CD14-positive monocyte (primary cell): Measurements from ENCODE around the gene COPS3. TPM values are rescaled to one million over a fixed set of nuclear protein-coding genes. Genes with fewer than 3 reads are reported as not detected.

Source experiments
- DNase-seq, 3 donors: peaks; one replicate each; pipeline ENCODE4 v3.0.0-alpha.2; 2011 to 2022
- H2AFZ ChIP-seq: 2 replicates; pipeline ENCODE4 v1.6.0; 2012; ENCODE audit warnings: mild to moderate bottlenecking, low read depth, low read length, inconsistent platforms; ENCODE audit not compliant: insufficient read depth, poor library complexity, severe bottlenecking
- H3K27ac ChIP-seq, 2 donors: 1 replicate in 1 of 2; 2 replicates in 1 of 2; pipeline ENCODE4 v1.5.1; 2012 to 2013; ENCODE audit warnings: low read length in 2 of 2, control low read depth in 1 of 2, inconsistent platforms in 1 of 2, low read depth in 1 of 2, mild to moderate bottlenecking in 1 of 2
- H3K27me3 ChIP-seq, 2 donors: one replicate each; pipeline versions ENCODE4 v1.6.0 to v1.6.1; 2011 to 2013; ENCODE audit warnings: low read length in 2 of 2; ENCODE audit not compliant: control insufficient read depth in 2 of 2, insufficient read depth in 2 of 2
- H3K36me3 ChIP-seq, 2 donors: replicated peaks in 1 of 2; 1 replicate in 1 of 2; 2 replicates in 1 of 2; pipeline versions ENCODE4 v1.5.1 to v1.6.1; 2012 to 2013; ENCODE audit warnings: low read length in 2 of 2, control low read depth in 1 of 2, inconsistent platforms in 1 of 2, mild to moderate bottlenecking in 1 of 2; ENCODE audit not compliant: insufficient read depth in 2 of 2, control insufficient read depth in 1 of 2
- H3K4me1 ChIP-seq, 2 donors: 1 replicate in 1 of 2; 2 replicates in 1 of 2; pipeline versions ENCODE4 v1.5.1 to v1.6.1; 2012 to 2013; ENCODE audit warnings: low read length in 2 of 2, control low read depth in 1 of 2, inconsistent platforms in 1 of 2, mild to moderate bottlenecking in 1 of 2, moderate library complexity in 1 of 2; ENCODE audit not compliant: insufficient read depth in 2 of 2, control insufficient read depth in 1 of 2
- H3K4me2 ChIP-seq: replicated peaks from 2 replicates; pipeline ENCODE3; 2012; ENCODE audit warnings: low read length, moderate library complexity, mild to moderate bottlenecking; ENCODE audit not compliant: poor library complexity, severe bottlenecking; ENCODE audit errors: extremely low read depth
- H3K4me3 ChIP-seq, 3 experiments: fragments of 200-600 bp in 1 of 3; sonication (generic) in 1 of 3; replicated peaks in 1 of 3; 1 replicate in 2 of 3; 2 replicates in 1 of 3; pipeline ENCODE4 v1.5.1; 2011 to 2013; ENCODE audit warnings: low read length in 3 of 3, mild to moderate bottlenecking in 3 of 3, control low read depth in 2 of 3, low read depth in 2 of 3, inconsistent platforms in 1 of 3, moderate library complexity in 1 of 3
- H3K79me2 ChIP-seq: 2 replicates; pipeline ENCODE4 v1.6.0; 2012; ENCODE audit warnings: mild to moderate bottlenecking, control low read depth, inconsistent platforms, low read length, moderate library complexity; ENCODE audit not compliant: insufficient read depth
- H3K9ac ChIP-seq: 2 replicates; pipeline ENCODE4 v1.6.0; 2017; ENCODE audit warnings: low read length, mild to moderate bottlenecking; ENCODE audit not compliant: insufficient read depth, poor library complexity, severe bottlenecking
- H3K9me3 ChIP-seq, 2 donors: replicated peaks in 1 of 2; 1 replicate in 1 of 2; 2 replicates in 1 of 2; pipeline versions ENCODE4 v1.5.1 to v1.6.1; 2012 to 2013; ENCODE audit warnings: low read length in 2 of 2, control low read depth in 1 of 2; ENCODE audit not compliant: control insufficient read depth in 1 of 2, insufficient read depth in 1 of 2
- H4K20me1 ChIP-seq: 2 replicates; pipeline ENCODE4 v1.6.0; 2012; ENCODE audit warnings: mild to moderate bottlenecking, low read length, control low read depth, moderate library complexity; ENCODE audit not compliant: insufficient read depth
- H3K27ac Mint-ChIP-seq, 7 donors: one replicate each; pipeline ENCODE4 v1.8.0; 2020; ENCODE audit warnings: mild to moderate bottlenecking in 7 of 7, mixed read lengths in 7 of 7, moderate library complexity in 6 of 7, inconsistent platforms in 2 of 7
- H3K27me3 Mint-ChIP-seq, 3 donors: one replicate each; pipeline ENCODE4 v1.8.0; 2021 to 2022; ENCODE audit warnings: low read depth in 3 of 3, mild to moderate bottlenecking in 3 of 3, mixed read lengths in 3 of 3, moderate library complexity in 3 of 3, inconsistent platforms in 1 of 3
- H3K36me3 Mint-ChIP-seq, 2 donors: one replicate each; pipeline ENCODE4 v1.8.0; 2020; ENCODE audit warnings: mixed read lengths in 2 of 2, inconsistent platforms in 1 of 2, mild to moderate bottlenecking in 1 of 2
- H3K4me1 Mint-ChIP-seq: one replicate; pipeline ENCODE4 v1.8.0; 2020; ENCODE audit warnings: mild to moderate bottlenecking, mixed read lengths
- H3K4me3 Mint-ChIP-seq, 2 donors: one replicate each; pipeline ENCODE4 v1.8.0; 2020; ENCODE audit warnings: mild to moderate bottlenecking in 2 of 2, mixed read lengths in 2 of 2, moderate library complexity in 1 of 2
- H3K9me3 Mint-ChIP-seq, 7 donors: one replicate each; pipeline ENCODE4 v1.8.0; 2020 to 2022; ENCODE audit warnings: mixed read lengths in 7 of 7, mild to moderate bottlenecking in 6 of 7, moderate library complexity in 6 of 7, inconsistent platforms in 2 of 7
- WGBS: methylation state at CpG from one replicate; pipeline ENCODE4 v1.1.5; 2013; ENCODE audit warnings: missing lambda C conversion rate; ENCODE audit not compliant: insufficient coverage; 5-methylcytosine and 5-hydroxymethylcytosine counted together
- intact Hi-C, 2 donors: fragments of 100-400 bp; cut with micrococcal nuclease; formaldehyde crosslinking; loops; one replicate each; pipeline versions ENCODE4 v1.15.0 to v1.15.1; 2023
- polyA plus RNA-seq, 3 donors: library from polyadenylated mRNA; depleted of rRNA in 1 of 3; unstranded in 2 of 3; stranded (reverse) in 1 of 3; fragments of 300-500 nt in 2 of 3; fragments of >200 nt in 1 of 3; fragmentation: Illumina TruSeq in 2 of 3; gene quantifications; 1 replicate in 2 of 3; 2 replicates in 1 of 3; pipeline ENCODE4 v1.2.3, GENCODE V29; 2012 to 2021
- TF ChIP-seq, protein P1 (sequence below): fragments of 200-600 bp; IDR thresholded peaks from one replicate; pipeline ENCODE4 v1.8.0; 2022; ENCODE audit warnings: antibody characterized with exemption, mild to moderate bottlenecking

Gene COPS3
- polyA plus RNA-seq, 3 donors: 47.6 to 122 (median 117) TPM

DNA sequence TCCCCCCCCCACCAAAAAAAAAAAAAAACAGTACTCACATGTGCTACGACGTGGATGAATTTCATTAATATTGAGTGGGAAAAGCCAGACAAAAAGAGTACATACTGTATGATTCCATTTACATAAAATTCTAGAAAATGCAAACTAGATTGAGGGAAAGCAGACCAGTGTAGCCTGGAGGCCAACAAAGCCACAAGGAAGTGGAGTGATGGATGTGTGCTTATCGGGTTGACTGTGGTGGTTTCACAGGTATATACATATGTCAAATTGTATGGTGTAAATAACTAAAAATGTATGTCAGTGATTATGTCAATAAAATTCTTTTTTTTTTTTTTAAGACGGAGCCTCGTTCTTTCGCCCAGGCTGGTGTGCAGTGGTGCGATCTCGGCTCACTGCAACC lies 73.0 kb downstream of the COPS3 start:
- Mint-ChIP-seq H3K4me3 (no peak overlapping the region), H3K27ac (peak overlapping the region in 1 of 7 donors; percentile 25)

DNA sequence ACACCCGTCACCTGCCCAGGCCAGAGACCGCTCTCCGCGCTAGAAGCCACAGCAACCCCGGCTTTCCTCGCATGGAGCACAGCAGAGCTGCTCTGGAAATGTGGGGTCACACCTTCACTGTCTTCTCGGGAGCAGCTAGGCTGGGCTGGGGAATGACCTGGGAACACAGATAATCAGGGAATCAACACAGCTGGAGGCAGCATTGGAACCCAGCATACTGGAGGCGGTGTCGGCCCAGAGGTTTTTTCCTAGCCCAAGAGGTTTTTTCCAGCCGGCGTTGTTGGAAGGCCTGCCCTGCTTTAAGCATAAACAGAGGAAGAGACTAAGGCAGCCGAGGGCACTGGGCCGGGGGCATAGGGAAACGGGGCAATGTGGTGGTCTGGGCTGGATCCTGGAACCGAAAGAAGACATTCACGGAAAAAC lies 74.1 kb downstream of the COPS3 start:
- no peak overlapping the region for H3K27ac ChIP-seq
- H3K4me2 ChIP-seq: peak overlapping the region; percentile 63
- Mint-ChIP-seq H3K36me3 (peaks cover 20 to 35% of the 10 kb centered on the region in 2 donors), H3K4me1 (peaks cover 23% of the 10 kb centered on the region), H3K4me3 (peak overlapping the region; percentile 43 to 69), H3K9me3 (peaks cover 0 to 7% (median 0%) of the 10 kb centered on the region in 7 donors), H3K27me3 (peaks cover 13 to 19% (median 15%) of the 10 kb centered on the region in 3 donors), H3K27ac (peak overlapping the region in 2 of 7 donors; percentile 31 to 53)
- peaks cover 7 to 15% of the 10 kb centered on the region in 2 donors for H3K36me3 ChIP-seq
- TF ChIP-seq, protein P1, sequence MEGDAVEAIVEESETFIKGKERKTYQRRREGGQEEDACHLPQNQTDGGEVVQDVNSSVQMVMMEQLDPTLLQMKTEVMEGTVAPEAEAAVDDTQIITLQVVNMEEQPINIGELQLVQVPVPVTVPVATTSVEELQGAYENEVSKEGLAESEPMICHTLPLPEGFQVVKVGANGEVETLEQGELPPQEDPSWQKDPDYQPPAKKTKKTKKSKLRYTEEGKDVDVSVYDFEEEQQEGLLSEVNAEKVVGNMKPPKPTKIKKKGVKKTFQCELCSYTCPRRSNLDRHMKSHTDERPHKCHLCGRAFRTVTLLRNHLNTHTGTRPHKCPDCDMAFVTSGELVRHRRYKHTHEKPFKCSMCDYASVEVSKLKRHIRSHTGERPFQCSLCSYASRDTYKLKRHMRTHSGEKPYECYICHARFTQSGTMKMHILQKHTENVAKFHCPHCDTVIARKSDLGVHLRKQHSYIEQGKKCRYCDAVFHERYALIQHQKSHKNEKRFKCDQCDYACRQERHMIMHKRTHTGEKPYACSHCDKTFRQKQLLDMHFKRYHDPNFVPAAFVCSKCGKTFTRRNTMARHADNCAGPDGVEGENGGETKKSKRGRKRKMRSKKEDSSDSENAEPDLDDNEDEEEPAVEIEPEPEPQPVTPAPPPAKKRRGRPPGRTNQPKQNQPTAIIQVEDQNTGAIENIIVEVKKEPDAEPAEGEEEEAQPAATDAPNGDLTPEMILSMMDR: no peak
- 89% methylated on average over 16 of the region's 16 CpGs for WGBS
- peaks cover 16 to 26% of the 10 kb centered on the region in 2 donors for H3K4me1 ChIP-seq
- H3K9ac ChIP-seq: no peak overlapping the region
- no peaks in the 10 kb centered on the region for H3K9me3 ChIP-seq
- no peak overlapping the region for H2AFZ ChIP-seq
- peaks cover 0 to 5% of the 10 kb centered on the region in 2 donors for H3K27me3 ChIP-seq
- peaks cover 5% of the 10 kb centered on the region for H4K20me1 ChIP-seq
- intact Hi-C loops: no loop called here
- H3K79me2 ChIP-seq: no peaks in the 10 kb centered on the region
- no peak for DNase-seq
- no peak overlapping the region for H3K4me3 ChIP-seq

More for the DNA sequence above, 73.0 kb downstream of the COPS3 start:
- Histone ChIP-seq H3K4me1 (peaks cover 16 to 26% of the 10 kb centered on the region in 2 donors), H3K27me3 (peaks cover 0 to 5% of the 10 kb centered on the region in 2 donors), H3K4me3 (no peak overlapping the region), H2AFZ (no peak overlapping the region), H3K4me2 (no peak overlapping the region), H3K9ac (no peak overlapping the region), H3K36me3 (peaks cover 15 to 26% of the 10 kb centered on the region in 2 donors), H4K20me1 (peaks cover 10% of the 10 kb centered on the region), H3K9me3 (no peaks in the 10 kb centered on the region), H3K79me2 (no peaks in the 10 kb centered on the region), H3K27ac (no peak overlapping the region)
- Mint-ChIP-seq H3K4me1 (peaks cover 23% of the 10 kb centered on the region), H3K36me3 (peaks cover 18 to 35% of the 10 kb centered on the region in 2 donors), H3K27me3 (peaks cover 11 to 19% (median 15%) of the 10 kb centered on the region in 3 donors), H3K9me3 (peaks cover 0 to 7% (median 0%) of the 10 kb centered on the region in 7 donors)
- WGBS: 50% methylated on average over 2 of the region's 8 CpGs
- TF ChIP-seq, protein P1: no peak
- no peak for DNase-seq
- intact Hi-C loops: no loop called here
